Central memory CD8-positive, alpha-beta T cell (primary cell): Measurements from ENCODE around the gene MYH15.

ENCODE experiments used
- ATAC-seq: fragments of 150-1000 bp; cut with Tn5 transposase; replicated peaks from 2 replicates; pipeline ENCODE4 v1.10.0; 2022; ENCODE audit warnings: mild to moderate bottlenecking, moderate FRiP score, moderate number of reproducible peaks; ENCODE audit not compliant: poor library complexity, severe bottlenecking; ENCODE audit errors: extremely low read depth
- DNase-seq, 2 donors: peaks; one replicate each; pipeline ENCODE4 v3.0.0; 2021; ENCODE audit warnings: low spot score in 2 of 2
- H3K27ac Mint-ChIP-seq: one replicate; pipeline ENCODE4 v1.8.0; 2022; ENCODE audit warnings: low read depth, mild to moderate bottlenecking, moderate library complexity, mixed read lengths
- H3K27me3 Mint-ChIP-seq: one replicate; pipeline ENCODE4 v1.8.0; 2022; ENCODE audit warnings: mixed read lengths
- H3K36me3 Mint-ChIP-seq: one replicate; pipeline ENCODE4 v1.8.0; 2022; ENCODE audit warnings: mild to moderate bottlenecking, moderate library complexity, mixed read lengths; ENCODE audit not compliant: insufficient read depth
- H3K4me1 Mint-ChIP-seq: one replicate; pipeline ENCODE4 v1.8.0; 2022; ENCODE audit warnings: mixed read lengths
- H3K4me3 Mint-ChIP-seq: one replicate; pipeline ENCODE4 v1.8.0; 2022; ENCODE audit warnings: mild to moderate bottlenecking, moderate library complexity, mixed read lengths
- H3K9me3 Mint-ChIP-seq: one replicate; pipeline ENCODE4 v1.8.0; 2022; ENCODE audit warnings: mixed read lengths

MYH15 gene

DNA sequence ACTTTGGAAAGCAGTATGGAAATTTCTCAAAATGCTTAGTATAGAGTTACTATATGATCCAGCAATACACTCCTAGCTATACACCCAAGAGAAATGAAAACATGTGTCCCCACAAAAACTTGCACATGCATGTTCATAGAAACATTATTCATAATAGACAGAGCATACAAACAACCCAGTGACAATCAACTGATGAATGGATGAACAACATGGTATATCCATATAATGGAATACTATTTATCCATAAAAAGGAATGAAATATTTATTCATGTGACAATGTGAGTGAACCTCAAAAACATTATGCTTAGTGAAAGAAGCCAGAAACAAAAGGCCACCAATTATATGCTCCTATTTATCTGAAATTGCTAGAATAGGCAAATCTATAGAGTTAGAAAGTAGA, 6.7 kb downstream of the MYH15 start:
- ATAC-seq = no peak

GRCh38 chr3:108501535-108501934, 8.9 kb downstream of the MYH15 start:
- DNase-seq (no peak), ATAC-seq (no peak)
- Mint-ChIP-seq H3K27me3 (no peaks in the 10 kb centered on the region), H3K27ac (no peak overlapping the region), H3K4me3 (no peak overlapping the region), H3K36me3 (no peaks in the 10 kb centered on the region), H3K4me1 (no peaks in the 10 kb centered on the region), H3K9me3 (peaks cover 6% of the 10 kb centered on the region)

More for the DNA sequence above, 6.7 kb downstream of the MYH15 start:
- Mint-ChIP-seq H3K9me3 (peaks cover 4% of the 10 kb centered on the region), H3K27ac (no peak overlapping the region), H3K27me3 (no peaks in the 10 kb centered on the region), H3K4me3 (no peak overlapping the region), H3K36me3 (no peaks in the 10 kb centered on the region), H3K4me1 (no peaks in the 10 kb centered on the region)
- DNase-seq = no peak

DNA sequence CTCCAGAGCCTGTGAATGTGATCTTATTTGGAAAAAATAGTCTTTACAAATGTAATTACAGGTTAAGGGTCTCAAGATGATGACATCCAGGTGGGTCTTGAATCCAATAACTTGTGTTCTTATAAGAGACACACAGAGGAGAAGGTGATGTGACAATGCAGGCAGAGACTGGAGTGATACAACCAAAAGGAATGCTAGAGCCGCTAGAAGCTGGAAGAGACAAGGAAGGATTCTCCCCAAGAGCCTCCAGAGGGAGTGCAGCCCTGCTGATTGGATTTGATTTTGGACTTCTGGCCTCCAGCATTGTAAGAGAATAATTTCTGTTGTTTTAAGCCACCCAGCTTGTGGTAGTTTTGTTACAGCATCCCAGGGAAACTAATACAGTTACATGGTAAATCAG, 9.7 kb downstream of the MYH15 start:
- ATAC-seq (no peak), DNase-seq (no peak)
- Mint-ChIP-seq H3K9me3 (peaks cover 6% of the 10 kb centered on the region), H3K27me3 (no peaks in the 10 kb centered on the region), H3K4me1 (no peaks in the 10 kb centered on the region), H3K36me3 (no peaks in the 10 kb centered on the region), H3K27ac (no peak overlapping the region), H3K4me3 (no peak overlapping the region)

DNA sequence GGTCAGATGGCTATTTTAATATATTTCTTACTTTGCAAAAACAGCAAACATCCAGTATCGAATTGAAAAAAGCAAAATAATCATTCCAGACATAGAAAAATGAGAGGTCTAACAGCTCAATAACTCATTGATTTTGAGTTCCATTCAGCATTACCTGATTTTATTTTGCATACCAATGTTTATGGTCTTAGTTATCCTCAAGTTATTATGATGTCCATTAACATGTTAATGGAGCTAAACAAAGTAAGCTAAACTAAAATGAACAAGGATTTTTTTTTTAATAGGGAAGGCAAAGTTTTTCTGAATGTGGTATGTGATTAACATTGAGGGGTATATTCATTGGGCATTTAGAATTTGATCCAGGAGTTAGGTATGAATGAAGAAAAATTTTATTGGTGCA, 13.1 kb downstream of the MYH15 start:
- peaks cover 6% of the 10 kb centered on the region for H3K9me3 Mint-ChIP-seq
- no peak for ATAC-seq
- no peak overlapping the region for H3K4me3 Mint-ChIP-seq
- H3K4me1 Mint-ChIP-seq = no peaks in the 10 kb centered on the region
- no peak overlapping the region for H3K27ac Mint-ChIP-seq
- H3K27me3 Mint-ChIP-seq = no peaks in the 10 kb centered on the region
- H3K36me3 Mint-ChIP-seq = no peaks in the 10 kb centered on the region
- no peak for DNase-seq

DNA sequence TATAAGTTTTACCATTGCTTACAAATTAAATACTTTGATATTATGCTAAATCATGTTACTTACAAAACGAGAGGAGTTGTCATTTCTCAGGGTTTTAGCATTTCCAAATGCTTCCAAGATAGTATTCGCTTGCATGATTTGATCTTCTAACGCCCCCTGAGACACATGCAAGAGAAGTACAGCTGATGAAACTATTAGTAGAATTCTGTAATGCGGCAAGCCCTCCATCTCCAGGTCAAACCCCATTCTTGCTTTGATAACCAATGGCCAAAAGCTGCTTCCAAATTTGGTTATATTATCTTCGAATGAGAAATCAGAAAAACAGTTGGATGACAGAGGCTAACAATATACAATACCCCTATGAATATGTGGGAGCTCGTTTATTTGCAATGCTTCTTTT, 14.7 kb downstream of the MYH15 start:
- Mint-ChIP-seq H3K4me3 (no peak overlapping the region), H3K4me1 (no peaks in the 10 kb centered on the region), H3K27ac (no peak overlapping the region), H3K27me3 (no peaks in the 10 kb centered on the region), H3K36me3 (no peaks in the 10 kb centered on the region), H3K9me3 (peaks cover 6% of the 10 kb centered on the region)
- DNase-seq (no peak), ATAC-seq (no peak)

DNA sequence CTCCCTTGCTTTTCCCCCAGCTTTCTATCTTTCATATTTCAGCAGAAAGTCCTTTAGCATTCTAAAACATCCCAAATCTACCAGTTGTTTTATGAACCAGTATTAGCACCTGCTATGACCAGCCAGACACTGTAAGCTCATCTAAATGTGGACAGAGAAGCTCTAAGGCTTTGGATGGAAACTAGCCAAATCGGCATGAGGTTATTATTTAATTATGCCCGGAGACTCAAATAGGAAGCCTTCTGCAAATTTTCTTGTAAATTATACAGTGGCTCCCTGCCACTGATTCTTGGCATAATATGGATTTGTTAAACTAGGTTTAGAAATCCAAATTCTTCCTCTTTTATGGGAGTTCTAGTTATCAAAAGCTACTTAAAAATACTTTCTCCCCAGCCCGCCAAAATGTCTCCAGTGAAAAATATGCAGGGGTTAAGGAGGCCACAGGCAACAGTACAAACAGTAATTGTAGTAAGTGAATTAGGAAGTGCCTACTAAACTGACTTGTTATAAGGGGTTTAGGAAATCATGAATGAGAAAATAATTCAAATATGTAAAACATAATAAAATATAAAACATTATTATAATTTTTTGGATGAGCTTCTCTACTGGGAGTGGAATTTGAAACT, 15.4 kb downstream of the MYH15 start:
- Mint-ChIP-seq H3K9me3 (peaks cover 6% of the 10 kb centered on the region), H3K4me1 (no peaks in the 10 kb centered on the region), H3K27me3 (no peaks in the 10 kb centered on the region), H3K27ac (no peak overlapping the region), H3K36me3 (no peaks in the 10 kb centered on the region), H3K4me3 (no peak overlapping the region)
- DNase-seq = no peak
- ATAC-seq = no peak

DNA sequence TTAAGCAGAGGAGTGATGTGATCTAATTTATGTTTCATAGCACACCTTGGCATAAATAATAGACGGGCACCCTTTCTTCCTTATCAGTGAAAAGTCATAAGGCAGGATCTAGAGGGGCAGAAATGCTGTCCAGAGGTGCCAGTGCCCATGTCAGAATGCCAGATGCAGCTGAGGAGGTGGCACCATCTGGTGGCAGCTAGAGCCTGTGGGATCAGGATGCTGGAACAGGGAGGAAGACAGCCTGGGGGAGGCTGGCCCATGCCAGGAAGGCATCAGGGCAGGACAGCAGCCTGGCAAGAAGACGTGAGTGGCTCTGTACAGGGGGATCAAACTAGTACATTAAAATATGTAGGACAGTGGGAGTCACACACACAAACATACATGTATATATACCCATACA, 16.5 kb downstream of the MYH15 start:
- no peak for DNase-seq
- no peak for ATAC-seq
- no peak overlapping the region for H3K4me3 Mint-ChIP-seq
- H3K9me3 Mint-ChIP-seq = peaks cover 3% of the 10 kb centered on the region
- peaks cover 4% of the 10 kb centered on the region for H3K4me1 Mint-ChIP-seq
- no peaks in the 10 kb centered on the region for H3K36me3 Mint-ChIP-seq
- no peak overlapping the region for H3K27ac Mint-ChIP-seq
- no peaks in the 10 kb centered on the region for H3K27me3 Mint-ChIP-seq

GRCh38 chr3:108491456-108491855, 18.9 kb downstream of the MYH15 start:
- Mint-ChIP-seq H3K27me3 (no peaks in the 10 kb centered on the region), H3K4me3 (no peak overlapping the region), H3K36me3 (no peaks in the 10 kb centered on the region), H3K4me1 (peaks cover 4% of the 10 kb centered on the region), H3K9me3 (no peaks in the 10 kb centered on the region), H3K27ac (no peak overlapping the region)
- ATAC-seq = no peak
- DNase-seq = no peak

DNA sequence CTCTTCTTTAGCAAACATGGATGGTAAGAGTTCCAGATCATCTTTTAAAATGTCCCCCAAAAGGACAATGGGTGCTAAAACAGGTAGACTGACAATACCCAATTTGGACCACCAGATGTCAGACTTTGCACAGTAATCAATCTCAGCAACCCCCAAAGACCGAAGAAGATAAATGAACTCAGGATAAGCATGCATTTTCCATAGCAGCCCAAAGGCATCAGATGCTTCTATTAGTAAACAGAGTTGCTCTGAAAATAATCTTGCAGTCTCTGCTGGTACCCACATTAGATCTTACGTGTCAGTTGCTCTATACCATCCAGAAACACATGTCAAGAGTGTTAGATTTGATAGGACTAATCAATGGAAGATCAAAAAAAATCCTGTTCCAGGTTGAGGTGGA, 20.6 kb downstream of the MYH15 start:
- no peak overlapping the region for H3K4me3 Mint-ChIP-seq
- DNase-seq (peak in 1 of 2 donors; percentile 46), ATAC-seq (peak; percentile 67)
- no peak overlapping the region for H3K27ac Mint-ChIP-seq
- H3K36me3 Mint-ChIP-seq = no peaks in the 10 kb centered on the region
- H3K27me3 Mint-ChIP-seq = no peaks in the 10 kb centered on the region
- peaks cover 4% of the 10 kb centered on the region for H3K4me1 Mint-ChIP-seq
- H3K9me3 Mint-ChIP-seq = no peaks in the 10 kb centered on the region

DNA sequence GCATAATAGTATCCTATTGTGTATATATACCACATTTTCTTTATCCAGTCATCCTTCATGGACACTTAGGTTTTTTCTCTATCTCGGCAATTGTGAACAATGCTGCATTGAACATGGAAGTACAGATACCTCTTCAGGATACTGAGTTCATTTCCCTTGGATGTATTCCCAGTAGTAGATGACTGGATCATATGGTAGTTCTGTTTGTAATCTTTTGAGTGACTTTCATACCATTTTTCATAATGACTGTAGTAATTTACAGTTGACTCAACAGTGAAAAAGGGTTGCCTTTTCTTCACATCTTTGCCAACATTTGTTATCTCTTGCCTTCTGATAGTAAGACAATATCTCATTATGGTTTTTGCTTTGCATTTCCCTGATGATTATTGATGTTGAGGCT, 21.8 kb downstream of the MYH15 start:
- Mint-ChIP-seq H3K9me3 (no peaks in the 10 kb centered on the region), H3K36me3 (no peaks in the 10 kb centered on the region), H3K4me3 (no peak overlapping the region), H3K4me1 (peaks cover 4% of the 10 kb centered on the region), H3K27me3 (no peaks in the 10 kb centered on the region), H3K27ac (no peak overlapping the region)
- ATAC-seq (no peak), DNase-seq (no peak)

- no peak overlapping the region for H3K27ac Mint-ChIP-seq
- no peak overlapping the region for H3K4me3 Mint-ChIP-seq
- H3K27me3 Mint-ChIP-seq = no peaks in the 10 kb centered on the region
- H3K36me3 Mint-ChIP-seq = no peaks in the 10 kb centered on the region
- H3K4me1 Mint-ChIP-seq = peaks cover 4% of the 10 kb centered on the region
- DNase-seq (no peak), ATAC-seq (no peak)
- H3K9me3 Mint-ChIP-seq = no peaks in the 10 kb centered on the region
These were observed 23.0 kb downstream of the MYH15 start for GRCh38 chr3:108487439-108487838.

DNA sequence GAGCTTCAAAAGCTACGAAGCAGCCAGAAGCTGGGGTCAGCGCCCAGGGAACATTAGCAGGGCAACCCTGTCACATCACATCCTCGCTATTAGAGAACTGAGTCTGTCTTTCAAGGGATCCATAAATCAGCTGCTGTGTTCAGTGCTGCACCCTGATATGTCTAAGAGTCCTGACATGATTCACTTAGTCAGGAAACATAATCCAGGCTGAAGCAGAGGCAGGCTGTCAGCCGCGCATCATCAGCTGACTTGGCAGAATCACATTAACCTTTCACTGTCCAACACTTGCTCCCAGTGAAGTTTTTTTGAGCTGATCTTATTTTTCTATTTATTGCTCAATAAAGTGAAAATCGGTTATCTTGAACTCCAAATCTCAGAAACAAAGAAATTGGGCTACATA, 23.5 kb downstream of the MYH15 start:
- H3K4me3 Mint-ChIP-seq = no peak overlapping the region
- no peaks in the 10 kb centered on the region for H3K9me3 Mint-ChIP-seq
- no peak for DNase-seq
- peaks cover 4% of the 10 kb centered on the region for H3K4me1 Mint-ChIP-seq
- no peaks in the 10 kb centered on the region for H3K27me3 Mint-ChIP-seq
- no peaks in the 10 kb centered on the region for H3K36me3 Mint-ChIP-seq
- H3K27ac Mint-ChIP-seq = no peak overlapping the region
- ATAC-seq = no peak

DNA sequence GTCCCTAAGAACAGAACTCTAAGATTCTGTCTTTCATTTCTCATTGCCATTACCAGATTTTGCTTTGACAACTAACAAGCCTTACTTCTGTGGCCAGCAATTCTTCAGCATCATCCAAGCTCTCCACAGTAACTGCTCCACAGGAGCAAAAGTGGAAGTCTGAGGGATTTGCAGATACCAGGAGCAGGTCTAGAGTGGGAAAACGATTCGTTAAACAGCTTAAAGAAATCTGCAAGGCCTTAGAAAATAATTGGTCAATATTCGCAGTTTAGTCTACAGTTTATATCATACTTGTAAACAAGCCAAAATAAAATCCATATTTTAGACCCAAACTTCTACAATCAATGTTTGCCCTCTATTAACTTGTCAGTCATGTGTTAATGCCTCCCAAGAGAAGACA, 24.1 kb downstream of the MYH15 start:
- Mint-ChIP-seq H3K4me1 (peaks cover 4% of the 10 kb centered on the region), H3K27ac (no peak overlapping the region), H3K4me3 (no peak overlapping the region), H3K9me3 (no peaks in the 10 kb centered on the region), H3K27me3 (no peaks in the 10 kb centered on the region), H3K36me3 (no peaks in the 10 kb centered on the region)
- DNase-seq (no peak), ATAC-seq (no peak)

- Mint-ChIP-seq H3K27ac (no peak overlapping the region), H3K36me3 (no peaks in the 10 kb centered on the region), H3K9me3 (no peaks in the 10 kb centered on the region), H3K4me3 (no peak overlapping the region), H3K27me3 (no peaks in the 10 kb centered on the region), H3K4me1 (peaks cover 4% of the 10 kb centered on the region)
- no peak for DNase-seq
- ATAC-seq = no peak
These were observed 25.2 kb downstream of the MYH15 start for GRCh38 chr3:108485146-108485545.
